IMR-90 (cell line): Measurements from ENCODE around the gene GJA5. TPM values are rescaled to one million over a fixed set of nuclear protein-coding genes. Genes with fewer than 3 reads are reported as not detected.

Experiments used
- ATAC-seq: fragments of 200-7000 bp; cut with Tn5 transposase; 2 replicates; pipeline ENCODE4 v1.9.1; 2020; ENCODE audit warnings: low read depth, mild to moderate bottlenecking, moderate library complexity
- BruUV-seq: library from RNA; stranded (reverse); fragments of 400-500 nt; replicated peaks from 2 replicates; lab custom pipeline; 2021; lab: Mats Ljungman, UMichigan
- CTCF ChIA-PET: fragments of 300-600 bp; formaldehyde crosslinking; extraction: SDS; loops from one replicate; lab custom pipeline; 2021; ENCODE audit warnings: antibody characterized with exemption; lab: Yijun Ruan, JAX
- POLR2A ChIA-PET: fragments of 300-600 bp; sonication (Branson Sonifier 250); formaldehyde crosslinking; loops from one replicate; lab custom pipeline; 2022; ENCODE audit warnings: antibody characterized with exemption; ENCODE audit not compliant: unreplicated experiment; lab: Charles Lee
- DNase-seq: peaks from one replicate; pipeline ENCODE4 v3.0.0; 2013
- H2AFZ ChIP-seq: replicated peaks from 2 replicates; pipeline ENCODE3; 2013; ENCODE audit warnings: low read length, mild to moderate bottlenecking; ENCODE audit not compliant: poor library complexity
- H2AK5ac ChIP-seq: 2 replicates; pipeline ENCODE4 v1.6.1; 2013; ENCODE audit warnings: low read depth, low read length, inconsistent platforms
- H2AK9ac ChIP-seq: replicated peaks from 2 replicates; pipeline ENCODE3; 2013; ENCODE audit warnings: mild to moderate bottlenecking, low read depth, low read length, moderate library complexity; ENCODE audit not compliant: poor library complexity
- H2BK120ac ChIP-seq: 2 replicates; pipeline ENCODE4 v1.6.1; 2013; ENCODE audit warnings: low read depth, low read length, inconsistent platforms
- H2BK15ac ChIP-seq: 3 replicates; pipeline ENCODE4 v1.6.1; 2013; ENCODE audit warnings: low read depth, low read length, inconsistent platforms
- H2BK20ac ChIP-seq: 2 replicates; pipeline ENCODE4 v1.6.1; 2013; ENCODE audit warnings: low read depth, mild to moderate bottlenecking, inconsistent platforms, low read length, moderate library complexity
- H2BK5ac ChIP-seq: 2 replicates; pipeline ENCODE4 v1.6.1; 2013; ENCODE audit warnings: mild to moderate bottlenecking, low read depth, low read length, inconsistent platforms; ENCODE audit not compliant: poor library complexity, severe bottlenecking
- H3K14ac ChIP-seq: replicated peaks from 2 replicates; pipeline ENCODE4 v1.6.1; 2013; ENCODE audit warnings: low read depth, low read length, inconsistent platforms
- H3K18ac ChIP-seq: 2 replicates; pipeline ENCODE4 v1.6.1; 2013; ENCODE audit warnings: low read depth, low read length, control low read depth
- H3K23ac ChIP-seq: 2 replicates; pipeline ENCODE4 v1.6.1; 2013; ENCODE audit warnings: low read depth, low read length, inconsistent platforms
- H3K27ac ChIP-seq: 2 replicates; pipeline ENCODE4 v1.5.1; 2013; ENCODE audit warnings: mild to moderate bottlenecking, control low read depth, low read length; ENCODE audit not compliant: insufficient read depth
- H3K27me3 ChIP-seq: 2 replicates; pipeline ENCODE4 v1.6.1; 2013; ENCODE audit warnings: low read length; ENCODE audit not compliant: control insufficient read depth, insufficient read depth
- H3K36me3 ChIP-seq: 2 replicates; pipeline ENCODE4 v1.6.1; 2013; ENCODE audit warnings: low read length, mixed read lengths; ENCODE audit not compliant: control insufficient read depth, insufficient read depth
- H3K4ac ChIP-seq: 2 replicates; pipeline ENCODE4 v1.6.1; 2013; ENCODE audit warnings: low read depth, low read length, inconsistent platforms
- H3K4me1 ChIP-seq: 2 replicates; pipeline ENCODE4 v1.6.1; 2013; ENCODE audit warnings: low read length, mixed read lengths; ENCODE audit not compliant: control insufficient read depth, insufficient read depth
- H3K4me2 ChIP-seq: 2 replicates; pipeline ENCODE4 v1.6.1; 2013; ENCODE audit warnings: low read depth, mild to moderate bottlenecking, control low read depth, low read length, moderate library complexity
- H3K4me3 ChIP-seq: 2 replicates; pipeline ENCODE4 v1.5.1; 2013; ENCODE audit warnings: low read depth, mild to moderate bottlenecking, control low read depth, low read length, moderate library complexity; ENCODE audit not compliant: insufficient read depth
- H3K56ac ChIP-seq: 2 replicates; pipeline ENCODE4 v1.6.1; 2013; ENCODE audit warnings: low read length, inconsistent platforms; ENCODE audit not compliant: insufficient read depth; ENCODE audit errors: extremely low read depth
- H3K79me1 ChIP-seq, 2 experiments: 2 replicates each; pipeline ENCODE4 v1.6.1; 2013; ENCODE audit warnings: low read length in 2 of 2, inconsistent platforms in 1 of 2, low read depth in 1 of 2
- H3K9ac ChIP-seq: 2 replicates; pipeline ENCODE4 v1.6.1; 2013; ENCODE audit warnings: low read depth, low read length, control low read depth
- H3K9me1 ChIP-seq: 2 replicates; pipeline ENCODE4 v1.6.1; 2013; ENCODE audit warnings: low read length, inconsistent platforms; ENCODE audit not compliant: insufficient read depth
- H3K9me3 ChIP-seq: 2 replicates; pipeline ENCODE4 v1.6.1; 2013; ENCODE audit warnings: low read length; ENCODE audit not compliant: control insufficient read depth, insufficient read depth
- H4K20me1 ChIP-seq: 2 replicates; pipeline ENCODE4 v1.6.1; 2013; ENCODE audit warnings: low read length, inconsistent platforms; ENCODE audit not compliant: insufficient read depth
- H4K5ac ChIP-seq: 2 replicates; pipeline ENCODE4 v1.6.1; 2013; ENCODE audit warnings: mild to moderate bottlenecking, low read depth, low read length, control low read depth
- H4K8ac ChIP-seq, 2 experiments: 2 replicates each; pipeline ENCODE4 v1.6.1; 2013; ENCODE audit warnings: low read depth in 2 of 2, low read length in 2 of 2, control low read depth in 1 of 2, inconsistent platforms in 1 of 2
- H4K91ac ChIP-seq: 2 replicates; pipeline ENCODE4 v1.6.1; 2013; ENCODE audit warnings: low read depth, low read length, inconsistent platforms; ENCODE audit not compliant: insufficient read depth
- BHLHE40 ChIP-seq: fragments of 150-350 bp; IDR thresholded peaks from 2 replicates; pipeline ENCODE4 v1.6.1; 2016; ENCODE audit warnings: mild to moderate bottlenecking, low read depth, low read length
- CEBPB ChIP-seq: IDR thresholded peaks from 2 replicates; pipeline ENCODE4 v1.6.1; 2012; ENCODE audit warnings: low read depth, low read length, improper control_type of control experiment
- CHD1 ChIP-seq: IDR thresholded peaks from 2 replicates; pipeline ENCODE4 v1.6.1; 2012; ENCODE audit warnings: low read depth, low read length, improper control_type of control experiment
- CTCF ChIP-seq: conservative IDR thresholded peaks from 2 replicates; pipeline ENCODE4 v1.5.1; 2012; ENCODE audit warnings: mild to moderate bottlenecking, low read depth, low read length, improper control_type of control experiment
- ELK1 ChIP-seq: fragments of 150-350 bp; IDR thresholded peaks from 2 replicates; pipeline ENCODE4 v1.6.1; 2016; ENCODE audit warnings: low read depth, mild to moderate bottlenecking, low read length, moderate library complexity, borderline replicate concordance
- FOS ChIP-seq: fragments of 150-350 bp; IDR thresholded peaks from 2 replicates; pipeline ENCODE4 v1.6.1; 2016; ENCODE audit warnings: low read depth, low read length
- MAFK ChIP-seq: IDR thresholded peaks from 2 replicates; pipeline ENCODE4 v1.6.1; 2012; ENCODE audit warnings: low read depth, low read length, improper control_type of control experiment
- MXI1 ChIP-seq: IDR thresholded peaks from 2 replicates; pipeline ENCODE4 v1.6.1; 2012; ENCODE audit warnings: low read depth, mild to moderate bottlenecking, low read length, moderate library complexity, borderline replicate concordance
- POLR2A ChIP-seq: IDR thresholded peaks from 2 replicates; pipeline ENCODE4 v1.6.1; 2012; ENCODE audit warnings: mild to moderate bottlenecking, low read depth, low read length
- RAD21 ChIP-seq: IDR thresholded peaks from 2 replicates; pipeline ENCODE4 v1.6.1; 2012; ENCODE audit warnings: low read length, improper control_type of control experiment
- RCOR1 ChIP-seq: IDR thresholded peaks from 2 replicates; pipeline ENCODE4 v1.6.1; 2012; ENCODE audit warnings: mild to moderate bottlenecking, low read length, improper control_type of control experiment; ENCODE audit not compliant: insufficient replicate concordance
- RFX5 ChIP-seq: IDR thresholded peaks from 2 replicates; pipeline ENCODE4 v1.8.0; 2012; ENCODE audit warnings: low read depth, mild to moderate bottlenecking, low read length, moderate library complexity
- SMC3 ChIP-seq: fragments of 150-350 bp; IDR thresholded peaks from 2 replicates; pipeline ENCODE4 v1.6.1; 2016; ENCODE audit warnings: low read depth, mild to moderate bottlenecking, antibody characterized with exemption, low read length, moderate library complexity
- USF2 ChIP-seq: fragments of 150-350 bp; IDR thresholded peaks from 2 replicates; pipeline ENCODE4 v1.6.1; 2017; ENCODE audit warnings: mild to moderate bottlenecking, antibody characterized with exemption, low read length, low read depth
- WGBS, 2 experiments: methylation state at CpG; one replicate each; pipeline versions ENCODE4 v1.1.5 to v1.1.7; 2013; ENCODE audit warnings: missing lambda C conversion rate in 2 of 2; ENCODE audit not compliant: insufficient read length in 1 of 2; ENCODE audit errors: extremely low coverage in 2 of 2; 5-methylcytosine and 5-hydroxymethylcytosine counted together
- dilution Hi-C: fragments of 300-500 bp; cut with HindIII; formaldehyde crosslinking; loops from one replicate; pipeline ENCODE4 v1.14.3; 2018; ENCODE audit warnings: low sequenced_read_pairs; ENCODE audit not compliant: unreplicated experiment
- in situ Hi-C: fragments of 300-500 bp; cut with MboI; formaldehyde crosslinking; loops from 3 replicates; pipeline ENCODE4 v1.14.3; 2019; ENCODE audit warnings: low sequenced_read_pairs, inconsistent platforms, mixed read lengths
- intact Hi-C: fragments of 100-400 bp; cut with micrococcal nuclease; formaldehyde crosslinking; loops from 2 replicates; pipeline ENCODE4 v1.10.0; 2022
- polyA plus RNA-seq, 3 experiments: library from polyadenylated mRNA; depleted of rRNA; stranded (reverse); fragments of >200 nt; gene quantifications; 2 replicates each; pipeline ENCODE4 v1.2.3, GENCODE V29; 2012; ENCODE audit warnings: low replicate concordance in 1 of 3
- total RNA-seq: library from RNA; depleted of rRNA; stranded (reverse); fragments of >200 nt; gene quantifications from 2 replicates; pipeline ENCODE4 v1.2.3, GENCODE V29; 2012

The GJA5 gene
- total and polyA plus RNA-seq, 2 of the 4 experiments (the other 2 are of a cell fraction), result not detected

- no peaks in the 10 kb centered on the region for H3K9me1 ChIP-seq
- no peak overlapping the region for H4K5ac ChIP-seq
- no peak overlapping the region for H3K4ac ChIP-seq
- no peaks in the 10 kb centered on the region for H4K20me1 ChIP-seq
- no peak overlapping the region for H2AK9ac ChIP-seq
- BruUV-seq, result no TSS peak
- no peak overlapping the region for H3K14ac ChIP-seq
- H3K4me3 ChIP-seq, result no peak overlapping the region
- no peaks in the 10 kb centered on the region for H3K9me3 ChIP-seq
- WGBS, 2 experiments, result 43% methylated on average over 1 of the region's 4 CpGs; no CpG with 5 or more reads in 1 of the 2 experiments
- dilution Hi-C loops (no loop called here), intact Hi-C loops (no loop called here), in situ Hi-C loops (no loop called here)
- H2BK120ac ChIP-seq, result no peak overlapping the region
- H2BK20ac ChIP-seq, result no peak overlapping the region
- no peak overlapping the region for H3K18ac ChIP-seq
- H3K23ac ChIP-seq, result no peak overlapping the region
- ChIA-PET CTCF (no interaction called here), POLR2A (no interaction called here)
- H4K8ac ChIP-seq, result no peak overlapping the region
- H3K27ac ChIP-seq, result no peak overlapping the region
- H3K36me3 ChIP-seq, result no peaks in the 10 kb centered on the region
- H4K91ac ChIP-seq, result no peak overlapping the region
- no peak overlapping the region for H3K9ac ChIP-seq
- TF ChIP-seq CTCF (no peak), ELK1 (no peak), MAFK (no peak), SMC3 (no peak), POLR2A (no peak), RAD21 (no peak), USF2 (no peak), MXI1 (no peak), CEBPB (no peak), RFX5 (no peak), RCOR1 (no peak), FOS (no peak), BHLHE40 (no peak), CHD1 (no peak)
- ATAC-seq (no peak), DNase-seq (no peak)
- no peaks in the 10 kb centered on the region for H3K4me1 ChIP-seq
- H2BK15ac ChIP-seq, result no peak overlapping the region
- H3K56ac ChIP-seq, result no peak overlapping the region
- H2BK5ac ChIP-seq, result no peak overlapping the region
- no peak overlapping the region for H3K4me2 ChIP-seq
- no peak overlapping the region for H2AK5ac ChIP-seq
- no peaks in the 10 kb centered on the region for H3K27me3 ChIP-seq
- H2AFZ ChIP-seq, result no peak overlapping the region
- H3K79me1 ChIP-seq, result no peaks in the 10 kb centered on the region
Observed at GRCh38 chr1:147807405-147807804, 47.0 kb upstream of the GJA5 start.
